Right hindlimb (tissue), 1 donor: ENCODE measurements around the gene GABRG2.
A peak's percentile ranks its signal among the peaks of the same experiment; 100 is the strongest.
"Not testable (repeated sequence)": the region's sequence is repeated elsewhere in the genome, so short reads cannot be mapped to it uniquely, and the experiment has no call there.

Experiments used
- DNase-seq: peaks from one replicate; pipeline ENCODE4 v3.0.0-alpha.2; 2018

GABRG2 gene

DNA sequence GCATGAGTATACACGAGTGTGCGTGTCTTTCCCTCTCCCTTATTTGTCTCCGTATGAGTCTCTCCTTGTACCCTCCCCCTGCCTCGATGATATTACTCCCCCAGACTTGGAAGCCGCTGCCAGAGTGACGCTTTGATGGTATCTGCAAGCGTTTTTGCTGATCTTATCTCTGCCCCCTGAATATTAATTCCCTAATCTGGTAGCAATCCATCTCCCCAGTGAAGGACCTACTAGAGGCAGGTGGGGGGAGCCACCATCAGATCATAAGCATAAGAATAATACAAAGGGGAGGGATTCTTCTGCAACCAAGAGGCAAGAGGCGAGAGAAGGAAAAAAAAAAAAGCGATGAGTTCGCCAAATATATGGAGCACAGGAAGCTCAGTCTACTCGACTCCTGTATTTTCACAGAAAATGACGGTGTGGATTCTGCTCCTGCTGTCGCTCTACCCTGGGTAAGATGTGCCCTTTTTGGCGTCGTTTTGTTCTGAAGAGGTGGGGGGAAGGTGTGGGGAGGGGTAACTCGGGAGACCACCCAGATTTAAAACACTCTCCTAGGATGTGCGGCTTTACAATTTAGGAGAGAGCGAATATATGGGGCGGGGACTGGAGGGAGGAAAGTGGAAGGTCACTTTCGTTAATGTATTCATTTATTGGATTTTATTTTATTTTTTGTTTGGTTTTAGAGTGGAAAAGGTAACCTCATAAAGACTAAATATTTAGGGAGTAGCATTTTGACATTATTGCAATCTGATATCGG, at the start of gene GABRG2:
Gene GABRG2, plus strand, starts transcription at position 119 of the 757 bp plus-strand sequence. Its CDS starts 227 bp downstream, at position 346.
- no peak for DNase-seq

DNA sequence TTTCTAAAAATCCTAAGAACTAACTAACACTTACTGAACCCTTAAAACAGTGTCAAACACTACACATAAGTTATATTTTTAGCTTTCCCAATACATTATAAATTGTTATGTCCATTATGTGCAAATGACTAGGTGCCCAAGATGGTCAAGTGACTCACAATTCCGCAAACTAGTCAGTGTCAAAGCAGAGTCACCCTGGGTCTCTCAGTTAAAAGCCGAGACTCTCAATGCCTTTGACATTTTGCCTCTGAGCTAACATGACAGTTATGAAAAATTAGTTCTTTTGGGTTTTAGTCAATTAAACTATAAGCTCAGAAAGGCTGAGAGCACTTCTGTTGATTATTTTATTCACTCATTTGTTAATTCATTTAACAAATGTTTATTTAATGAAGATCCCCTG, 42.3 kb upstream of the GABRG2 start:
- DNase-seq: no peak

DNA sequence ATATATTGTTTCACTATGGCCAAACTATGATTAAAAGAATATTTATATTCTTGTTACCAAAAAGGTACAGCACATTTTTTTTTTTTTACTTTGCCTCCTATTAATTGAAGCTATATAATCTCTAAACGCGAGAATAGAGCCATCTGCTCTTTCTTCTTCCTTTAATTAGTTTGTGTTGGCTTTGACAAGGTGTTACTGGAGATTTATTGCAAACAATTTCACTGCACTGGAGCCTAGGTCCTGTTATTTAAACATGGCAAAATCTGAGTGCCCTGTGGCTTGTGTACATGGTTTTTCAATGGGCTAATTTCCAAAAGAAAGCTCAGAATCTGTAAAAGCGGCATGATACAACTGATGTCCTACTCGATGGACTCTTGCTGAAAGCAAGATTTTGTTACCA, 40.8 kb upstream of the GABRG2 start:
- no peak for DNase-seq

DNA sequence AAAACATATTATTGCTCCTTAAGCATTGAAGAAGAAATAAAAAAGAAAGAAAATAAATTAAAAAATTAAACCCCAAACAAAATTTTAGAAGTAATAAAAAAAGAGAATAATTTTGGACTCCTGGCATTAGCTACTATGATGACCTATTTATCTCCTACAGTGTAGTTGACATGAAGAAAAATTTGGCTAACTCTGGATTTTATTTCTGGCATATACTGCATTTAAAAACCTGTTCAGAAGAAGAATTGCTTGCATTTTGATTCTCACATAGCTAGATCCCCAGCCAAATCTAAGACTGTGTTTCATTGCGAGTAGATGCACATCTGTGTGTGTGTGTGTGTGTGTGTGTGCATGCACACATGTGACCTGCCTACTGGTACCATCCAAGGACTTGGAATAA, 30.1 kb upstream of the GABRG2 start:
- no peak for DNase-seq

DNA sequence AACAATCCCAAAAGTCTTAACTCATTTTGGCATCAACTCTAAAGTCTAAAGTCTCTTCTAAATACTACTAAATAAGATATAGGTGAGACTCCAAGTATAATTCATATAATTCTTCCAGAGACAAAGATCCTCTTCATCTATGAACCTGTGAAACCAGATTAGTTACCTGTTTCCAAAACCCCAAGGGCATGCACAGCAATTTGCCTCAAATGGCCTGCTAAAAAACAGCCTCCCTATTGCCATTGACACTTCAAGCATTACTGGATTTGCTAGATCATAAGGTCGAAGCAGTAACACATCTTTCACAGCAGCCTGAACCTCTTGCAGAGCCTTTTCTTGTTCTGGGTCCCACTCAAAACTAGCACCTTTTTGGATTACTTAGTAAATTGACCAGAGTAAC, 20.3 kb upstream of the GABRG2 start:
- no peak for DNase-seq

DNA sequence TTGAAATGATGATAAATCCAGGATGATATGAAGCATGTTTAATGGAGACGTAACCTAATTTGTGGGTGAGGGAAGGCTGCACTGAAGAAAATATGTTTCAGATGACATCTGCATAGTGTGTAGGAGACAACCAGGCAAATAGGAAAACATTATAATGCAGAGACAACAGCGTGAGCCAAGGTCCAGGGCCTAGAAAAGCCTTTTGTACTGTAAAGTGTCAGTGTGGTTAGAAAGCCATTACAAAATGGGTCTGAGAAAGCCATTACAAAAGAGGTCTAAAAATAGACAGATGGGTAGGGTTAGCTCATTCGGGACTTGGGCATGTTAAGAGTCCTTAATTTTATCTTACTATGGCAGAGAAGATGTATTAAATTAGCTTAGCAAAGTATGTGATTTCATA, 14.9 kb upstream of the GABRG2 start:
- no peak for DNase-seq

DNA sequence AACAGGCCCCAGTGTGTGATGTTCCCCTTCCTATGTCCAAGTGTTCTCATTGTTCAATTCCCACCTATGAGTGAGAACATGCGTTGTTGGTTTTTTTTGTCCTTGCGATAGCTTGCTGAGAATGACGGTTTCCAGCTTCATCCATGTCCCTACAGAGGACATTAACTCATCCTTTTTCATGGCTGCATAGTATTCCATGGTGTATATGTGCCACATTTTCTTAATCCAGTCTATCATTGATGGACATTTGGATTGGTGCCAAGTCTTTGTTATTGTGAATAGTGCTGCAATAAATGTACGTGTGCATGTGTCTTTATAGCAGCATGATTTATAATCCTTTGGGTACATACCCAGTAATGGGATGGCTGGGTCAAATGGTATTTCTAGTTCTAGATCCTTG, 12.5 kb upstream of the GABRG2 start:
- DNase-seq: not testable (repeated sequence)

DNA sequence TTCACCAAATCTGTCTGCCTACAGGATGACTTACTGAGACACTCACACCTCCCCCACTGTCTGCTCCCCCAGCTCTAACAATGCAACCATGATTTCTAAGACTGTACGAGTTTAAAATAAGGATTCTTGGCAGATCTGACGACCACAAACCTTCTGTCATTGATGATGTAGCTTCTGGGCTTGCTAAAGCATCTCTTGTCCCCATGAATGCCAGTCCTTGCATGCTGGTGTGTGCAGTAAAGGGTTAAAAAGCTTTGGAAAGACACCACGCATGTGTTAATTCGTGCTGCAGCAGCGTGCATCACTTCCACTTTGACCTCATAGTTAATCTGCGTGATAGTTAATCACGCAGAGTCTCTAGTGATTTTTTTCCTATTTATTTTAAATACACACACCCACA, 411 bp upstream of the GABRG2 start:
- no peak for DNase-seq

DNA sequence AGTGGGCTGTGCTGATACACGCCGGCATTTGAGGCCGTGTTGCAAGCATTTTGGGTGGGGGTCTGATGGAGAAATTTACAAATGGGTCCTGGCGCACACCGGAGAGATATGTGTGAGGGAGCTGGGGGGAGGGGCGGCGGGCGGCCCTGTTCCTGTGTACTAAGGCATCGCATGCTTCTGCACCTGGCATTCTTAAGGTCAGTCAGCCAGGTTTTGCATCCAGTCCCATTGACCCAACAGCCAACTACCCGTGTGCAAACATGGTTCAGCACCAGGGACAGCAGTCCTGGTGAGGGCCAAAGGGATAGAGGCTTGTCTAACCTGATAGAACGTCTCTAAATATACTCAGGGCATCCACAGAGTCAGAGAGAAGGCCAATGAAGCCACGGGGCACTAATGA, 839 bp downstream of the GABRG2 start:
- DNase-seq: peak; percentile 76

DNA sequence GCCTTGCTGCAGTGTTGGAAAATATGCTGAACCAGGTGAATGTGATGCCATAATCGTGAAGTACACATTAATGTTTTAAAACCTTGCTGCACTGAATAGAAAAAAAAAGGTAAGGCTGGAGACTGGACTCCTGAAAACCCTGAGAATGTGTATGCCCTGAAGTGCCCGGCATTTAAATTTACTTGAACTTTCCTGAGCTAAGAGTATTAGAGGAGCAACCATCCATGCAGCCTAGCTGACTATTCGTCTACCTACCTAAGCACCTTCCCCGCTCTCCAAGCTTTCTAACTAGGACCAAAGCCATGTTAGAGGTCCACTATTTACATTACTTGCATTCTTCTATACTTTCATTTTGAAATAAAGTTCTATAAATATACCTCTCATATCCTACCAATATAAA, 1.4 kb downstream of the GABRG2 start:
- no peak for DNase-seq

DNA sequence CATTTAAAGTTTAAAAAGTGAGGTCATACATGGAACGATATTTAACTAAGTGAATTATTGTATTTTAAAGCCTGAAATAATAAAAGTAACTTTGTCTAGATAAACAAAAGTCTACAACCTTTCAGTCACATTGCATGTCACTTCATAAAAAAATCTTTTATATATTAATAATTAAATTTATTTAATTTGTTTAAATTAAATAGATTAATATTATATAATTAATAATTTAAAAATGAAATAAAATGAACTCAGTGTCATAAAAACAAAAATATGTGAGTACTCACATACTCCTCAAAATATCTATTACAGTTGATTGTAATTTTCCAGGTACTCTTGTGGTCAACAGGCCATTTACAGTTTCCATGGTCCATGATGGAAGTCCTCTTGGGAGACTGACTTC, 11.2 kb downstream of the GABRG2 start:
- no peak for DNase-seq

DNA sequence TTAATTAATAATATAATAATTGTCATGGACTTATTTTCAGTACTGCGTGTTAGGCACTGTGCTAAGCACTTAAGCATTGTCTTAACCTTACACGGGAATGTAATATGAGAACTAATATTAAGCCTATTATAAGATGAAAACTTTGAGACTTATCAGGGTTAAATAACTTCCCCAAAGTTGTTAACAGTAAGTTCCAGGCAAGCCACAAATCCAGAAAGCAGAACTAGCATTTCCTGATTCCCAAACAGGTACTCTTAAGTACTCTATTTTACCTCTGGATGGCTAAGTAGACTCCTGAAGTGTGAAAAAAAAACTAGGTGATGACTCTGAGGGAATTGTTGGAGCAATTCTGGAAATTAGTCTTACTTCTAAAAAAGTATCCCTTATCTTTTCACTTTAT, 23.8 kb downstream of the GABRG2 start:
- no peak for DNase-seq

DNA sequence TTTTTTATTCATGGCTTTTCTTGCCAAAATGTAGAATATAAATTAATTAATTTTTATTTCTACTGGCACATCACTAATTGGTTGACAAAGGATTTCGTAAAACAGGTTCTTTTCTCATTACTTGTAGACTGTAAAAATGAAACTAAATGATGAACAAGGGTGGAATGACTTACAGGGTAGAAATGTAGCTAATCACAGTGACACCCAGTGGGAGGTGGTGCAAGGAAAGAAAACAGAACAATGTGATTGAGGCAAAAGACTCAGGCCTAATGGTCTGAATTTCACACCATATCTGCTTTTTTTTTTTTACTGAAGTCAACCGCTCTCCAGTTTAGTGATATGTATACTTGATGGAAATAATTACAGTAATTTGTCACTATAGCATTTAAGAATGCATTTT, 28.9 kb downstream of the GABRG2 start:
- DNase-seq: no peak

DNA sequence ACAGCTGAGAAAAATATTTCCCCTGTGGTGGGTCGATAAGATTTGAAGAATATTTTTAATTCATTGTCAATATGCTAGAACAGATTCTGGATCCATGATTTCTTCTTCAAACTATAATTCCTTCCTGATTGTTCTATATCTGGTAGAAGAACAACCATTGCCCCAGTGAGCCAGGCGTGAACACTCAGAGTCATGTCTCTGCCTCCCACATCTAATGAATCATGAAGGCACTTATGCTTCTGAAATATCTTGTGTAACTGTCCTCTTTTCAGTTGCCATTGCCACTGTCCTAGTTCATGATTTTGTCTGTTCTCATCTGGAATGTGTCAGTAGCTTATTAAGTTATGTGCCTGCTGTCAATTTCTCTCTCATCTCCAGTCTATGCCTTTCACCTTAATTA, 40.0 kb downstream of the GABRG2 start:
- DNase-seq: no peak

DNA sequence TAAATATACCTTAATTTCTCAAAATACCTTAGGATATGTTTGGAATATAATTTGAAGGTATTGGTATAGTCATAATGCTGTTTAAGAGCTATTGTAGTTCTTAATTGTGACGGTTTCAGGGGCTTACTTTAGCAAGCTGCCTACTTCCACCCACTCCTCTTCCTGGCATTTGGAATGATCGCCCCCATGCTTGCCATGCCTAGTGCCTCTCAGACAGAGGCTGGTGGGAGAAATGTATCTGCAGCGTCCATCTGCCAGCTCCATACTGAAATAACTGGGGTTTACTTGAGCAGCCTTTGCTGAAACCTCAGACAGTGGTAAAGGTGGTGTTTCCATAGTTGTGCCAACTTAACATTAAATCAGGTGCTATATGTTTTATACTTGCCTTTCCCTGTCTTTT, 52.2 kb downstream of the GABRG2 start:
- DNase-seq: no peak

DNA sequence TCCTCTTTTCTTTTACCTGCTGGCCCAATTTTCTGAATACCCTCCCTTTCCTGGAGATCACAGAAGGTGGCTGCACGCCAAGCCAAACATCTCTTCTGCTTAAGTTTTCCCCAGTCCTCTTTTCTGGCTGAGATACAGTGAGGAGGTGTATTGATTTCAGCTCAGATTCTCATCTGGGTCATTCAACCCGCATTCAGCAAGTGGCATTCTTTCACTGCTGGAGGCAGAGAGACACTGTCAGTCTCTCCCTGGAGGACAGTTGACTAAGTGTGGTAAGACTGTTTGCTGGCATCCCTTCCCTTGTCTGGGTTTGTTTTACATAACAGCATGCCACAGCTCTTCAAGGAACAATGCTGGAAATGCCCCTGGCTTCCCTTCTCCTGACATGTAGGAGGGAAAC, 60.5 kb downstream of the GABRG2 start:
- no peak for DNase-seq

DNA sequence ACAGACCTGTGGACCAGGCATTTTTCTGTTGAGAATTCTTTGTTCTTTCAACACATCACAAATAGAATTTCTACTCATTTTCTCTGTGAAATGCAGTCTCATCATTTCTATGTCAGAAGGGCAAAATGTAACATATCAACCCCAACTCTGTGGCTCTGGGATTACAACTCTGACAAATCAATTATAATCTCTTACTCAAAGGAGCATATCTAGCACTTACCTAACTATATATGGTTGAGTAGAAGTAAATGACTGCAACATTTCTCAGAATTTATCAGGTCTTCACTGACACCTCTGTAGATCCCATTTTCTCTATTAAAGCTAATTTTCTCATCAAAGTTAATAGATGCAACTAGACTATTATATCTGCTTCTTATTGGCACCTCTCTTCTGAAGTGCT, 64.8 kb downstream of the GABRG2 start:
- no peak for DNase-seq

DNA sequence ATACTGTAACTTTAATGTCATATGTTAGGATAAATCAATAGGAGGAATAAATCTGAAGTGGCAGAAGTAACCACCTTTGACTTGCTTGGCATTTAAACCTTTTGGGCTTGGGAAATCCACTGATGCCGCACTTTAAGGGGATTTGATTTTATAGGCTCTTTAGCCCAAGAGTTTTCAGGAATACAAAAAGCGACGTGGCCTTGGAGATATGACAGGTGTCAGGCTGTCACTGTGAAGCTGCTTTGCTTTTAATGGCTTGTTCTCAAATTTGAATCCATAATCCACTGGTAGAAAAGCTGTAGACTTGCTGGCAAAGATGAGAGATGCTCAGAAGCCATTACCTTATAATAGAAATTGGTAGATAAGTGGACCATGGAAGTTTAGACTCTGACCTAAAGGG, 71.6 kb downstream of the GABRG2 start:
- DNase-seq: no peak

DNA sequence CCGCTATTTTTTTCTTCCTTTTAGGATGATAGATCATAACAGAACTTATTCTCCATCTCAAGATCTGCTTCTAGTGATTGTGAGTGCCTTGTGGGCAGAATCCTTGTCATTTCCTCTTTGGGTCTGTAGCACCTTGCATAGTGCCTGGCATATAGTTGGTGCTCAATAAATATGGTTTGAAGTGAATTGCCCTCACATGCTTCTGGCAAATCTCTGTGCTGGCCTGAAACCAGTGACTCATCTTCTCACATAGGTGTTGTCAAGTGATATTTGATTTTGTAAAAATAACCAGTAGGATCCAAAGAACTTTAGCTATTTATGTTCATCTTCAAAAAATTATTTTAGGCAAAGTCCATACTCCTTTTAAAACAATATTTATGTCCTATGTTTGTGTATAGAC, 86.7 kb downstream of the GABRG2 start:
- no peak for DNase-seq

DNA sequence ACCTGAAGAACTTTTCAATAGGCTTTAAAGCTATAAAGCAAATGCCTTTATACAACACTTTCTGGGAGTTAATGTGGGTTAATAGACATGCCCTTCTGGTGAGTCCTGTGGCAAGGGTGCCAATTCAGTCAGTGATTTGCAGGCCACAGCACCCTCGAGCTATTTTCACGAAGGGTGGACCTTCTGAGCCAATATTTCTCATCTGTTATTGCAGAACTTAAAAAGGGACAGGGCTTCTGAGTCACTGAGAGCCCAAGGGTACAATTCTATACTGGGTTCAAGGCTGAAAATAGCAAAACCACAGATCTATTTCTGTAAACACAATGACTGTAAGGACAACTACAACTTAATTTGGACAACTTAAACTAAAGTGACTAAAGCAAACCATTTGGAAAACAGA, 92.8 kb downstream of the GABRG2 start:
- DNase-seq: no peak

DNA sequence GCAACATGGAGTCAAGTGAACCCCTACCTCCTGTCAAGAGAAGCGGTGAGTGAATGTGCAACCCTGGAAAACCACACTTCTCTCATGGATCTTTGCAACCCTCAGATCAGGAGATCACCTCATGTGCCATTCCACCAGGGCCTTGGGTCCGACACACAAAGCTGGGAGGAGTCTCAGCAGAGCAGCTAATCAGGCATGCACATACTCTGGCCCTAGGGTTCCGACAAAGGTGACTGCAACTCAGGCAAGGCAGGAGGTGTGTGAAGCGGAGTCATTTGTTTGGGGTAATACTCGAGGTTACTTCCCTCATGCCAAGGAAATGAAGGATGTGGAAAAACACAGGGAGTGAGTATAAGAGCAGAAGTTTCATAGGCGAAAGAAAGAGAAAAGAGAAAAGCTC, 96.1 kb downstream of the GABRG2 start:
- DNase-seq: no peak

DNA sequence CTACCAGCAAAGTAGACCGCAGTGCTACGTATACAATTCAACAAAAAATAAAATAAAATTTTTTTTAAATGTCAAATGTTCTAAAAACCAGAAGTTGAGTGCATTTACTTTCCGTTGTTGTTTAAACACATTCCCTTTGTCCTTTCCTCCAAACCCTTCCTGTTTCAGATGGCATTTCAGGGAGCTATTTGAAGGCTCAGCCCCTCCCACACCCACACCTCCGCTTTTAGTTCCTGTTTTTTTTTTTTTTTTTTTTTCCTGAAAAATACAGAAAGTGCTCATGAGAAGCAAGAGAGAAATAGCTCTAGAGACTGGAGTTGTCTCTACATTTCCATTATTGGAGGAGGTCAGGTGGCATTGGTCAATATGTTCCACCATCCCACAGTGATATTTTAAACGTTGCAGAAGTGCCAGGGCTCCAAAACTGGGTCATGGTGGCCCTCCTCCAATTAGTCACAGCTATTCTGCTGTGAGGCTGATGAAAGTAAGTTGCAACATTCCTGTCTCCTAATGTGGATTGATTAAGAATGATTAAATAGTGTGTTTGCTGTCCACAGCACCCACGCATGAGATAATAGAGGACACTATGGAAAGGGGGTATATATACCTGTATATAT, 106.9 kb downstream of the GABRG2 start:
- no peak for DNase-seq

DNA sequence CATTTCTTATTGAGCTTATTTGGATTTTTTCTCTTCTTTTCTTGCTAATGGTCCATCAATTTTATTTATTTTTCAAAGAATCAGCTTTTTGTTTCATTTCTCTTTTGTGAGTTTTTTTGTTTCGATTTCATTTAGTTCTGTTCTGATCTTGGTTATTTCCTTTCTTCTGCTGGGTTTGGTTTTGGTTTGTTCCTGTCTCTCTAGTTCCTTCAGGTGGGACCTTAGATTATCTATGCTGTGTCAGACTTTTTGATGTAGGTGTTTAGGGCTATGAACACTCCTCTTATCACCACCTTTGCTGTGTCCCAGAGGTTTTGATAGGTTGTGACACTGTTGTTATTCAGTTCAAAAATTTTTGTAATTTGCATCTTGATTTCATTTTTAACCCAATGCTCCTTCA, 119.8 kb downstream of the GABRG2 start:
- DNase-seq: no peak

DNA sequence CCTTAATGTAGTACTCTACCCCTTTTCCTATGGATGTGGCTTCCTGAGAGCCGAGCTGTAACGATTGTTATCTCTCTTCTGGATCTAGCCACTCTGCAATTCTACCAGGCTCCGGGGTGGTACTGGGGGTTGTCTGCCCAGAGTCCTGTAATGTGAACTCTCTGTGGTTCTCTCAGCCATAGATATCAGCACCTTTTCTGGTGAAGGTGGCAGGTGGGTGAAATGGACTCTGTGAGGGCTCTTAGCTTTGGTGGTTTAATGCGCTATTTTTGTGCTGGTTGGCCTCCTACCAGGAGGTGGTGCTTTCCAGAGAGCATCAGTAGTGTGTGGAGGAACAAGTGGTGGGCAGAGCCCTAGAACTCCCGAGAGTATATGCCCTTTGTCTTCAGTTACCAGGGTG, 122.1 kb downstream of the GABRG2 start:
- no peak for DNase-seq

DNA sequence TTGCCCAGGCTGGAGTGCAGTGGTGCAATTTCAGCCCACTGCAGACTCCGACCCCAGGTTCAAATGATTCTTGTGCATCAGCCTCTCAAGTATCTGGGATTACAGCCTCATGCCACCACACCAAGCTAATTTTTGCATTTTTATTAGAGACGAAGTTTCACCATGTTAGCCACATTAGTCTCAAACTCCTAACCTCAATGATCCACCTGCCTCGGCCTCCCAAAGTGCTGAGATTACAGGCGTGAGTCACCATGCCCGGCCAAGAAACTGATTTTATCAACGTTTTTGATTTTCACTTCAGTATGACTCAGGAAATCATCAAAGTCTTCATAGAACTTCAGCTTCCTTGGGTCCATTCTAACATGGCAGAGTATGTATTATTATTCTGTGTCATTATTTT, 125.4 kb downstream of the GABRG2 start:
- no peak for DNase-seq
